GM18868 (cell line): ENCODE measurements around the gene SLC22A23.
A peak's percentile ranks its signal among the peaks of the same experiment; 100 is the strongest.
"Not testable (repeated sequence)": the region's sequence is repeated elsewhere in the genome, so short reads cannot be mapped to it uniquely, and the experiment has no call there.

Source experiments
- ATAC-seq: cut with Tn5 transposase; IDR thresholded peaks from one replicate; pipeline ENCODE4 v1.9.1; 2021; ENCODE audit warnings: mild to moderate bottlenecking, moderate library complexity; ENCODE audit not compliant: unreplicated experiment

SLC22A23 gene

DNA sequence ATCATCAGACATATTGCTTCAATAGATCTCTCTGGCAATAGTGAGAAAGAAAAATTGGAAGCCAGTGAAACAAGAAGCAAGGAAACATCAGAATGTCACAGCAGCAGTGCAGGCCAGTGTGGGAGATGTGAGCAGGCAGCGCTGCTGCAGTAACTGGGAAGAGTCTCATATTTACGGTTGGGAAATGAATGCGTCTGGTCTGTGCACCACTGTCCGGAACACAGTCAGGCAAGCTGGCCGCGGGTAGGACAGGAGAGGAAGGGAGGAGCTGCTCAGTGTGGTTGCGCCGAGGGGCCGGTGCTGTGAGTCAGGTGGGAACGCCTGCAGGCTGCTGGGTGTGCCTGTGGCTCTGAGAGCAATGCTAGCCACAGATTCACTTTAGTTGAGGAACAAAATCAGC, 204.5 kb downstream of the SLC22A23 start:
- ATAC-seq, result no peak

DNA sequence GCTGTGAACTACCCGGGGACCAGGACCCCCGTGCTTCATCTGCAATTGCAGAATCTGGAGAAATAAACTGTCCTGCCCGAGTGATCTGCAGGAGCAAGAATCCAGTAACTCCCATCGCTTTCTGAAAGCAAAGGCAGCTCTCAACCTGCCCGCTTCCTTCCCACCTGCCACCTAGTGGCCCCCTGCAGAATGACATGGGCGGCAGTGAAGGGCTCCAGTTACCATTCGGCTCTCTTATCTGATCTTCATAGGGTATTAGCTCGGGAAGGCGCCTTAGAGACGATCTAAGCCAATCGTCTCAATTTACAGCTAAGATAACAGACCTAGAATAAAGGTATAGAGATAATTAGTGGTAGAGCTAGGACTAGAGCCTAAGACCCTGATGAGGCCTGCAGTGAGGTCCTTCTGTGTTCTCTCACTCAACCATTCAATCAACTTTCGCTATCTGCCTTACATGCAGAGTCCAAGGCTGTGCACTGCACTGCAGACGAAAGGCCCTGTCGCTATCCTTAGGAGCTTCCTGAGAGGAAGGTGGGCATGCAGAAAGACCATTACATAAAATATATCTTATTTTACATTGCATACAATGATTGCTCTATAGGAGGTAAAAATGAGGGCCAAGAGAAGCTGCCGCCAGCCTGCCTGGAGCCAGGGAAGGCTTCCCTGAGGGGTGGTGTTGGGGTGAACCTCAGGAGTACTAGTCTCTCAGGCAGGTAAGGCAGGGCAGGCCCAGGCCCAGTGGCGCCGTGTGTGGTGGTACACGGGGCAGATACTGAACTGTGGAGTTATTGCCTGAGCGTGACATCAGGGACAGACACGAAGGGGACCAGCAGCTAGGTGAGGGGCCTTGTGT, 205.2 kb downstream of the SLC22A23 start:
- peak; percentile 72 for ATAC-seq

DNA sequence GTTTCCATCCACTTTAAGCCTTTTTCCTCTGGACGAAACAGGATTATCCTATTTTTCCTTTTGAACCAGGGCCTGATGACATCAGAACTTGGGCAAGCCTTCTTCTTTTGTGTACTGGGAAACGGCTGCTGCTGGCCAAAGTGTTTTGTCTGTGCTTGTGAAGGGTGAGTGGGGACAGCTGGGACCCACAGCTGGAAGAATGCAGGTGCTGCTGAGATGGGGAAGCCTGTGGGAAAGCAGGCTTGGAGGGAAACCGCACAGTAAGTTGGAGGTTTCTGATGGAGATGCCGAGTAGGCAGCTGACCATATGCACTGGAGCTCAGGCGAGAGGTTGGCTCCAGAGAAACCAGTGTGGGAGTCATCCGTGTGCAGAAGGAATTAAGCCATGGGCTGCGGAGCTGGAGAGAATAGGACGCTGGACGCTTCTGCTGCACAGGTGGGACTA, 206.6 kb downstream of the SLC22A23 start:
- no peak for ATAC-seq

DNA sequence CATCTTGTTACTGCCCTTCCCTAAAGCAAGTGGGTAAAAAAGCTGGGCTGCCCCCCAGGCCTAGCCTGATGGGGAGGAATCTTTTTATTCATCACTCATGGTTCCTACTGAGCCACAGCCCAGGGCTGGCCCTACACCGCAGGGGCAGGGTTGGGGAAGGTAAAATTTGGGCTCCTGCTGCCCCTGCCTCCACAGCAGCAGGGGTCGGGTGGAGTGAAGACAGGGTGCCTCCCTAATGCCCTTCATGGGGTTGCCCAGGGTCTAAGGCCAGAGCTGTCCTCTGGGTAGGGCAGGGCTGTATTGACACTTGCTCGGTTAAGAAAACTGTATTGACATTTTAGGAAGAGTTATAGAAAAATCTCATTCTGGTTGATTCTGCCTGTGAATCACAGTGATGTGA, 207.0 kb downstream of the SLC22A23 start:
- ATAC-seq, result no peak

DNA sequence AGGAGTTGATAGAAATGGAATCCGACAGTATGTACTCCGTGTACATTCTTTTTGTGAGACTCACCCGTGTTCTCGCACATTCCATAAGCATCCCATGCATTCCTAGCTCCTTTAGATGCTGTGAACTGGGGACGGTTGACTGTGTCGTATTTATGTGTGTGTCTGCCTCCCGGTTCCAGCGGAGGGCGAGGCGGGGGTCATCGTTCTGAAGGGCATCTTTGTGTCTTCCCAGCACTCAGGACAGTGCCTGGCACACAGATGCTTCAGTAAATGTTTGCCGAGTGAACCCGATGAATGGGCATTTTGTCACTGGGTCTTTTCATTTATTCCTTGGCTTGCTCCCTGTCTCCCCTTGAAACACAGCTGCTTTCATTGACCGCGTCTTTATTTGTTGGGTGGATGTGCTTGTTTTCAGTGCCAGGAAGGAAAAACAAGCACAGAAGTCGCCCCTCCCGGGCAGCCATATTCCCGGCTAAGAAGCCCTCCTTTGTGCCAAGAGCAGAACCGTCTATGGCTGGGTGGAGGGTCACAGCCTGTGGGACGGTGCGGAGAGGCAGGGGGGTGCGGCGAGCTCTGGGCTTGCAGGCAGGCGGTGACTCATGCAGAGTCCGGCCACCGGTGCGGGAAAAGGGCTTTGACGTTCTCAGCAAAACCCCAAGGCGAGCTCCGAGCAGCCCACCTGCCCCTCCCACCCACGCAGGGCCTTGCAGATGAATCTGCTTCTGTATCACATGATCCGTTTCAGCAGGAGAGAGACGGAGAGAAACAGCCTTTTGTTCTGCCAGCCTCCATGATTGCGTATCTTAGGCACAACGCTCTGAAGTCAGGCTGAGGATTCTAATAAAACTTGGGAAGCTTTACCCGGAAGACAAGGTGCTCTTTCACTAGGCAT, 209.3 kb downstream of the SLC22A23 start:
- no peak for ATAC-seq

DNA sequence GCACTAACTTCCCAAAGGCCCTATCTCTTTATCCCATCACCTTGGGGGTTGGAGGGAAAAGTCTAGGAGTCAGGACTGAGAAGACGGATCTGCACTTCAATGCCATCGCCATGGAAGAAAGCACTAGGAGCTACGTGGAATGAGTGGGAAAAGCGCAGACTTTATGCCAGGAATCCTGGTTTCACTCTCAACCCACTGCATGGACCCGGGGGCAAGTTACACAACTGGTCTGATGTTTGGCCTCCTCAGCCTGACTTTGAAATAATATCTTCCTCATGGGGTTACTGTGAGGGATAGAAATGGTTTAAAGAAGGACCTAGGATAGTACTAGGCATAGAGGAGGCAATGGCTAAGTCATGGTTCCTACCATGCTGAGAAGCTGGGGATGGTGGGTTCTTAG, 211.6 kb downstream of the SLC22A23 start:
- ATAC-seq, result no peak

DNA sequence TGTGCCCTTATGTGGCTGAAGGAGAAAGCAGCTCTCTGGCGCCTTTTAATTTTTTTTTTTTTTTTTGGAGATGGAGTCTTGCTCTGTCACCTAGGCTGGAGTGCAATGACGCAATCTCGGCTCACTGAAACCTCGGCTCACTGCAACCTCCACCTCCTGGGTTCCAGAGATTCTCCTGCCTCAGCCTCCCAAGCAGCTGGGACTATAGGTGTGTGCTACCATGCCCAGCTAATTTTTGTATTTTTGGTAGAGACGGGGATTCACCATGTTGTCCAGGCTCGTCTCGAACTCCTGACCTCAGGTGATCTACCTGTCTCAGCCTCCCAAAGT, 212.1 kb downstream of the SLC22A23 start:
- not testable (repeated sequence) for ATAC-seq

DNA sequence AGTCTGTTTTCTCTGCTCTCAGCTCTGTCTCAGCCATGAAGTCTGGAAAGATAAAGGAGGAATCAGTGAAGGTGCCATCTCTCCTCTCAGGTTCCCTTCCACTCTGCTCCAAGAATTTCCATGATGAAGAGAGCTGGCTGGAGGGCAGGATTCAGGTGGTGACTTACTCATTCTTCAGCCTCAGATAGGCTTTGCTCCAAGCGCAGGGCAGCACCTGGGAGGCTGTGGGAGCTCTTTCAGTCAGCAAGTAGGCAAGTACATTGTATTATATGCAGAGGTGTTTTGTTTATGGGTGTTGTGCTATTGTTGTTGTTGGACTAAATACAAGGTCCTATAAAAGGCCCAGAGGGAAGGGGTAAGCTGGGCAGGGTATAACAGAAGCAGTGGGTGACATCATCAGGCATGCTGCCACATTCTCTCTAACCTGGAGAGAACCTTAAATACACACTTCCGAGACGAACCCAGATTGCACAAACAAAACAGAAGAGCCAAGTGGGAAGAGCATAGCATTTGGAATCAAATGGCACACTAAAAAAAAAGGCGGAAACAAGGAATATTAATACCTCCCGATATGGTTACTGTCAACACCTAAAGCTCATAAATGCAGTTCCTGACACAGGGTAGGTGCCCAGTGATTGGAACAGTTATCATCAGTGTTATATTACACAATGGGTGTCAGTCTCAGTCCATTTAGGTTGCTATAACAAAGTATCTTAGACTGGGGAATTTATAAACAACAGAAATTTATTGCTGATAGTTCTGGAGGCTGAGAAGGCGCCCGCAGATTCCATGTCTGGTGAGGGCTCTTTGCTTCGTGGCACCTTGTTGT, 212.6 kb downstream of the SLC22A23 start:
- ATAC-seq, result no peak

DNA sequence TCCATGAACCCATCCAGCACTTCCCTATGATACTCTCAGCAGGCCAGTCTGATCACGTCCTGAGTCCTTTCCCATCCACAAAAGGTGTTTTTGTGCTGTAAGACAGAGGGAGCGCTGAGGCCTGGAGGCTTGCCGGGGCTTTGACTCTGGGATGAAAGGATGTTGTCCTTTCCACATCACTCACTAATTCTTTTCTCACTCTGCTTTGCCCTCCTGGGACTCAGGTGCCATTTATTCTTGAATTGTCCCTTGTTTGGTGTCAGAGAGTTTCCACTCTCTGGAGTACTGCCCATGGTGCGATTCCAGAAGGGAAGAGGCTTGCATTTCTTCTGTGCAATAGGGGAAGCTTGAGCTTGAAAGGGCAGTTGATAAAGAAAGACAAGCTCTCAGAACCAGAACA, 214.1 kb downstream of the SLC22A23 start:
- ATAC-seq, result no peak

DNA sequence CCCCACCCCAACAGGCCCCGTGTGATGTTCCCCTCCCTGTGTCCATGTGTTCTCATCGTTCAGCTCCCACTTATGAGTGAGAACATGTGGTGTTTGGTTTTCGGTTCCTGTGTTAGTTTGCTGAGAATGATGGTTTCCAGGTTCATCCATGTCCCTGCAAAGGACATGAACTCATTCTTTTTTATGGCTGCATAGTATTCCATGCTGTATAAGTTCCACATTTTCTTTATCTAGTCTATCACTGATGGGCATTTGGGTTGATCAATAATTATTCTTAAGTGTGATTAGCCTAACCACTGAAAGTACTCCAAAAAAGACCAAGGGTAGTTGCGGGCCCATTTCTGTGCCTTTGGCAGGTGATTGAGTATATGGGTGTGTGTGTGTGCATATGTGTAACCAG, 215.1 kb downstream of the SLC22A23 start:
- ATAC-seq, result not testable (repeated sequence)

DNA sequence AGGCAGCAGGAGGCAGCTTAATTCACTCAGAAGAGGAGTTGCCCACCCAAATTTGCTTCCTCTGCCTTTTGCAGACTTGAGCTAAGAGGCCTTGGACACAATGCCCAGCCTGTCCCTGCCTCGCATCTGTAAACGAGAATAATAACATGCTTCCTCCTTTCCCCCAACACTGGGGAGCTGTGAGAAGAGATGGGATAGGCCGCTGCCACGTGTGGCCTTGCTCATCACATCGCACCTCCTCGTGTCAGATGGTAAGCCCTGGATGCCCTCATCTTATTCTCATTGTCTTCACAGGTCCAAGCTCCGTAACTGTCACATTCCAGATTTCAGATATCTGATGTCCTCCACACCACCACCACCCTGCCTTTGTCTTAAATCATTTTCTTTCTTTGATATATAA, 216.3 kb downstream of the SLC22A23 start:
- ATAC-seq, result no peak

DNA sequence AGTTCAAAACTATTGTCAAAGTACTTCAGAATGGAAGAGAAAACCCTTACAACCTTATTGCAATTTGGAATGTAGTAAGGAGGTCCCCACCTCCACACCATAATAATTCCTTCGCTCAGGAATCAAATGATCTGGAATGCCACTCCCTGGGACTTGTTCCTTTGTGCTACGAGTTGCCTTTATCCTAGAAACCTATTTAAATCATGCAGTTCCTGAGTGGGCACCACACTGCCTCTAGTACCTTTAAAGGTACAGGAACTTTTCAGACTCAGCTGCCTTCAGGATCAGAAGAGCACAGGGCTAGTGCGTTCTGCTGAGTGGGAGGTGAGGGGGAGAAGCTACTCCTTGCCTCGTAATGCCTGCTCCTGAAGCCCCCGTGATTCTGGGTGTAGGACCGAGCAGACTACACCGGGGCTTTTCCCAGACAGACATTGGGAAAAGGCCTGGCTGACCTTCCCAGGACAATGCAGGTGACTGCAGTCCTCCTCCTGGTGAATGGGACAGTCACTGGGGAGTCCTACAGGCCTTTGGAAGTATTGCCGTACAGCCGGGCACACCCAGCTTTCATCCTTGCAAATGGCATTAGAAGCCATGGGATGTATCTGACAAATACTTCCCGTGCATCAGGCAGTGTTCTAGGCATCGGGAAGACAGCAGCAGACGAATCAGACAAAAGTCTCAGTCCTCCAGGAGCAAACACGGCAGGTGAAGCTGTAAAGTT, 217.6 kb downstream of the SLC22A23 start:
- no peak for ATAC-seq

DNA sequence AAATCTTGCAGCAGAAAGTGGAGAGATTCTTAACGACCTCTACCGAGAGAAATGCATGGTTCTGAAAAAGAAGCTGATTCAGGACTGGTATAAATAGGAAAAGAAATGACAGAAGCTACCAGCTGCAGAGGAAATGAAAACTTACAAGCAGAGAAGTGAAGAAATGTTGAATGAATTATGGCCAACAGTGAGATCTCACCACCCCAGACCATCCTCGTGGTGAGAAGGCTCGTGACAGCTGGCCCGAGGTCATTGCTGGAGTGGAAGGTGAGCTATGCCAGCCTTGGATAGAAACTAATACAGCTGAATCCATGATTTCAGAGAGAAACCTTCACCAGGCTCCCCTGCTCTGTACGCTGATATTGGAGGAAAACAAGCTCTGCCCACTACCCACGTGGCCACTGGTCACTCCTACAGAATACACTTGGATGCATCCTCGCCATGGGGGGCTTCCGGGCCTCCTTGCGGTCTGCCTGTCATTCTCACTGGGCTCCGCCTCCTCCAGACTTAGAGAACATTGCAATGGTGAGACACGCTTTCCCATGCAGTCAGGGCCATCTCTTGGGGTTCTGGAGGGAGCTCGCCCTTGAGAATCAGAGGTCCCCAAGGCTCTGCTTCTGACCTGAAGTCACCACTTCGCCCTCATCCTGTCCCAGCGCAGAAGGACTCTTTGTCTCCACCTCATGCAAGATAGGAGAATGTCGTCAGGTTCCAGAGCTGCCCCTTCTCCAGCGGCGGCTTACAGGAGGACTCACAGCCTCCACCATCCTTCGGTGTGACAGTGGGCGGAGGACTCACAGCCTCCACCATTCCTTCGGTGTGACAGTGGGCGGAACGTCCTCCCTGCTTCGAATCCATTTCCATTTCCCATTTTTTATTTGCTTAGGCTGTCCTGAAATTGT, 218.8 kb downstream of the SLC22A23 start:
- ATAC-seq, result no peak

DNA sequence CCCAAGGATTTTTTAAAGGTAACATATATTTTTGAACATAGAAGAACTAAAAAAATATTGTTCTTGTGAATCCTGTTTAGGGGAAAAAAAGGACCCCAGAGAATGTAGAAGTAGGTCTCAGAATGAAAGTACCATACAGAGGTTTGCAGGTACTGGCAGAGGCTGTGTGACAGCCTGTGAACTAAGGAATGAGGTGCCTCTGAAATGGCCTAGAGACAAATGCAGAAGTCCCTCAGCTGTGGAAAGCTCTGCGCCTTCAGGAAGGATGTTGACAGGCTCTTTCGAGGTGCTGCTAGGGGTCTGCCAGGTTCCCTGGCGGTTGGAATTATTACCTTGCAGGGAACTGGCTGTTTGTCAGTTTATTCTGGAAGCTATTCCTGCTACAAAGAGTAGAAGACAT, 220.8 kb downstream of the SLC22A23 start:
- ATAC-seq, result peak; percentile 61

DNA sequence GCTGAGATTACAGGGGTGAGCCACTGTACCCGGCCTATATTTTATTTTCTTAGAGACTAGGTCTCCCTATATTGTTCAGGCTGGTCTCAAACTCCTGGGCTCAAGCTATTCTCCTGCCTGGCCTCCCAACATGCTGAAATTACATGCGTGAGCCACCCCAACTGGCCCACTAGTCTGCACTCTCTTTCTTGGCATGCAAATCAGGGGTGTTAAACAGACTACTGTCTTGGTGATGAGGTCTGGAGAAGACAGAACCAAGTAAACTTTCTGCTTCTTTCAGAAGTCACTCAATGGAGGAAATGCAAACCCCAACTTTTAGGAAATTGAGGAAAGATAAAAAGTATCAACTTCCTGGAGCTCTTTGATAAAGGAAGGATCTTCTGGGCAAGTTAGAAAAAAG, 221.4 kb downstream of the SLC22A23 start:
- peak; percentile 56 for ATAC-seq

DNA sequence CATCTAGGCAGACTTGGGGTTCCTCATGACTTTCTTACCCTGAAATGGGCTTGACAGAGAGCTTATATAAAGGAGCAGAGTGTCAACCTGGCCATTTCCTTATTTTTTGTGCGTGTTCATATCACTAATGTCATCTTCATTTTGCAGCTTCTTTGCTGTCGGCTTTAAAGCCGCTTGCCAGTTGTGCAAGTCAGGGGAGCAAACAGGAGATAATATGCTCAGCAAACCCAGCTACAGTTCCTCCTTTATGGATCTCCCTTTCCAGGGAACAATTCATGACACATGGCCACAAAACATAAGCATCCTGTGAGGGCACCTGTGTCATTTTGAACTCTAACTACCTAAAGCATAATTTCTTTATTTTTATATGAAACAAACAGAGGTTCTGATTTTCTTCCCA, 222.9 kb downstream of the SLC22A23 start:
- no peak for ATAC-seq

DNA sequence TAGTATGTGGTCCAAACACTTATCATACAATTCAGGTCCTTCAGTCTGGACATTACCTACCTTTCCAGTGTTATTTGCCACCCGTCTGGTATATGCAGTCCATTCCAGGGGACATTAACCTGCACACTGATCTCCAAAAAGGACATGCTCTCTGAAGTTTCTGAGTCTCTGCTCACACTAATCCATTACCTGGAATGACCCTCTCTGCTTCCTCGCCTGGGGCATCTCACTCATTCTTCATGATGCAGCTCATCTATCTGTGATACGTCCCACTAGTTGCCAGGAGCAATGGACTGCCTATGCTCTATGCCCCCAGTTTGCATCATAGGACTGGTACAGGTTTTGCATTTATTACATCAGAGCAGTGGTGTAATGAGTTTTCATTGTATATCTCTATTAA, 223.5 kb downstream of the SLC22A23 start:
- no peak for ATAC-seq

DNA sequence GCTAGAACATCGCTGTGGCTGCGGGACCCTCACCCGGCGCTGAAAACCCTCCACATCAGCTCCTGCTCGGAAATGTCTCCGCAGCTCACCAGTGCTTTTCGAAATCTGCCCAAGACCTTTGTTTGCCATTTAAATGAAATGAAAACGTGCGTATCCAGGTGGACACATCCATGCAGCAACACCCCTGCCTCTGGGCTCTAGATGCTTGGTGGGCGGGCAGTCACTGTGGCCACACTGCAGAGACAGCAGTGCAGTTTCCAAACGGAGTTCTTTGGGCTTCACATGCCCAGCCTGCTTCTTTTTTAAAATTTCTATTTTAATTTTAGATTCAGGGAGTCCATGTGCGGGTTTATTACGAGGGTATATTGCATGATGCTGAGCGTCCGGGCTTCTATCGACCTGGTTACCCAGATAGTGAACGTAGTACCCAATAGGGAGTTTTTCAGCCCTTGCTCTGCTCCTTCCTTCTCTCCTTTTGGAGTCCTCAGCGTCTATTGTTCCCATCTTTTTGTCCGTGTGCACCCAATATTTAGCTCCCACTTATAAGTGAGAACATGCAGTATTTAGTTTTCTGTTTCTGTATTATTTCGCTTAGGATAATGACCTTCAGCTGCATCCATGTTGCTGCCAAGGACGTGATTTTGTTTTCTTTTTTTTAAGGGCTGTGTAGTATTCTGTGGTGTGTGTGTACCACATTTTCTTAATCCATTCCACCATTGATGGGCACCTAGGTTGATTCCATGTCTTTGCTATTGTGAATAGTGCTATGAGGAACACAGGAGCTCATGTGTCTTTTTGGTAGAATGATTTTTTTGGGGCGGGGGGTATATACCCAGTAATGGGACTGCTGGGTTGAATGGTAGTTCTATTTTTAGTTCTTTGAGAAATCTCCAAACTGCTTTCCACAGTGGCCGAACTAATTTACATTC, 224.6 kb downstream of the SLC22A23 start:
- ATAC-seq, result no peak
